SU-DHL-6 (cell line): ENCODE results near the gene TBC1D22A.

ENCODE experiments used
- H2AFZ ChIP-seq: fragments of 200-600 bp; sonication (generic); 2 replicates; pipeline ENCODE4 v1.6.1; 2014; ENCODE audit warnings: low read depth, mild to moderate bottlenecking, moderate library complexity, mixed read lengths, antibody characterized with exemption, low read length; ENCODE audit not compliant: severe bottlenecking
- H3F3A ChIP-seq: fragments of 200-600 bp; shearing (Covaris generic); 2 replicates; pipeline ENCODE4 v1.6.0; 2016; ENCODE audit warnings: antibody characterized with exemption, mild to moderate bottlenecking; ENCODE audit not compliant: insufficient read depth
- H3K27ac ChIP-seq: fragments of 200-600 bp; sonication (generic); 2 replicates; pipeline ENCODE4 v1.5.1; 2016; ENCODE audit warnings: low read depth, mild to moderate bottlenecking, low read length, moderate library complexity, mixed read lengths
- H3K27me3 ChIP-seq: fragments of 200-600 bp; sonication (generic), shearing (Covaris generic); 2 replicates; pipeline ENCODE4 v1.6.0; 2014; ENCODE audit warnings: mild to moderate bottlenecking, low read length
- H3K36me3 ChIP-seq: fragments of 200-600 bp; sonication (generic); 2 replicates; pipeline ENCODE4 v1.6.1; 2014; ENCODE audit warnings: mild to moderate bottlenecking, low read length, mixed read lengths
- H3K4me2 ChIP-seq: fragments of 300-600, 200-600 bp; shearing (Covaris generic), sonication (generic); 2 replicates; pipeline ENCODE4 v1.6.0; 2014; ENCODE audit warnings: low read length, low read depth, mild to moderate bottlenecking; ENCODE audit not compliant: poor library complexity, severe bottlenecking
- H3K4me3 ChIP-seq: fragments of 200-600 bp; sonication (generic); 2 replicates; pipeline ENCODE4 v1.5.1; 2014; ENCODE audit warnings: antibody characterized with exemption, low read length, mild to moderate bottlenecking, mixed read lengths; ENCODE audit not compliant: insufficient read depth, poor library complexity, severe bottlenecking
- H3K79me2 ChIP-seq: fragments of 200-600 bp; sonication (generic); 2 replicates; pipeline ENCODE4 v1.6.1; 2014; ENCODE audit warnings: mild to moderate bottlenecking, low read length, moderate library complexity; ENCODE audit not compliant: insufficient read depth
- H3K9ac ChIP-seq: fragments of 200-600 bp; sonication (generic); 2 replicates; pipeline ENCODE4 v1.7.0; 2014; ENCODE audit warnings: mild to moderate bottlenecking, low read length
- H3K9me2 ChIP-seq: fragments of 200-600 bp; sonication (generic); replicated peaks from 2 replicates; pipeline ENCODE4 v1.6.1; 2014; ENCODE audit warnings: low read length; ENCODE audit not compliant: insufficient read depth
- H3K9me3 ChIP-seq: fragments of 200-600 bp; sonication (generic); 2 replicates; pipeline ENCODE4 v1.6.1; 2014; ENCODE audit warnings: low read length, mixed read lengths; ENCODE audit not compliant: insufficient read depth
- H4K20me1 ChIP-seq: fragments of 200-600 bp; sonication (generic); 2 replicates; pipeline ENCODE4 v1.6.1; 2014; ENCODE audit warnings: low read depth, mild to moderate bottlenecking, antibody characterized with exemption, low read length, moderate library complexity, mixed read lengths
- EZH2phosphoT487 ChIP-seq: fragments of 200-600 bp; sonication (generic), shearing (Covaris generic); conservative IDR thresholded peaks from 2 replicates; pipeline ENCODE4 v1.6.1; 2018; ENCODE audit warnings: mild to moderate bottlenecking, antibody characterized with exemption, low read length, moderate library complexity, mixed read lengths
- TF ChIP-seq, protein P1 (sequence below): fragments of 200-600 bp; sonication (generic); IDR thresholded peaks from one replicate; pipeline ENCODE4 v1.5.1; 2017; ENCODE audit warnings: antibody characterized with exemption, mild to moderate bottlenecking, low read length, moderate library complexity; ENCODE audit not compliant: insufficient read depth, poor library complexity, severe bottlenecking

TBC1D22A gene

DNA sequence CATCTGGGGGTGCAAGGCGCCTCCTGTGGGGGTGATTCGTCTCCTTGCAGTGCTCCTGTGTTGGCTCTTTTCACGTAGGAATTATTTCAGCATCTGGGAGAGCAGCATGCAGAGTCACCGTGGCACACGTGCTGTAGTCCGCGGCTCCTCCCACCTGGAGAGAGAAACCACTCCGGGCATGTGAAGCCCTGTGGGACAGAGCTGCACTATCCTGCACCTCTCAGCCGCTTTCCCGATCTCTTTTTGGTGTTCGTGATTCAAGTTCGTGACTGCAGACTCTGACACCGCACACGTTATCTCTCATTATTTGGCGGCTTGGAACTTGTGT lies 394.6 kb downstream of the TBC1D22A start:
- Histone ChIP-seq H3K9me2 (no peaks in the 10 kb centered on the region), H4K20me1 (no peaks in the 10 kb centered on the region), H3K79me2 (no peaks in the 10 kb centered on the region)

DNA sequence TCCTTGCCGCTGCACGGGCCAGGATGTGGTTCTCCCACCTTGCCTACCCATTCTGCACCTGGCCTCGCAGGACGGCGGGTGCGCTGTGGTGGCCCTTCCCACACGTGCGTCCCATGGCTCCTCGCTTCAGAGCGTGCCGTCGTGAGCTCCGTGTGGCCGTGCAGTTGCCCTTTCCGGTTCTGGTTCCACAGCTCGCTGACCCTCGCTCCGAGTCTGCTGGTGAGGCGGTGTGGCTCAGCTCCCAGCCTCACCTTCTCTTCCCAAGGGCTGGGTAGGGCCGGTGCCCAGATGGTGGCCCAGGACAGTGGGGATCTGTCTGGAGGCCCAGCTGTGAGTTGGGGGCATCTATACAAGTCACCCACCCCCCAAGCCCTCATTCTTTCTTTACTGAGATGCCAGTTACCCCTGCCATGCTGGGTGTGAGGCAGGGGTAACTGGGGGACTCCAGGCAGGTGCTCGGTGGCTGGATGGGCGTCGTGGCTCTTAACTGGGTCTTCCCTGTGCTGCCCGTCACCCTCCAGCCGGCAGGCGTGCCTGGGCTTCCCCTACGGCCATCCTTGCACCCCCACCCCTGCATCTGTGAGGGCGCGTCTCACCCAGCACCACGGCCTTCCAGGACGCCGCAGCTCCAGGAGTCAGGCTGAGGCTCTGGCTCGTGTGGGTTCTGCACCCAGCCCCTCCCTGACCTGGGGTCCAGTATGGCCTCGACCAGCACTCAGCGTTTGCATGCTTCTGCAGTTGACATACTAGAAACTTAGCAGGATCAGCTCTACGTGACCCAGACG lies 395.2 kb downstream of the TBC1D22A start:
- no peak overlapping the region for H3K4me2 ChIP-seq
- H3K9ac ChIP-seq, result no peak overlapping the region
- no peaks in the 10 kb centered on the region for H4K20me1 ChIP-seq
- H3K36me3 ChIP-seq, result 0 out of 2 replicates have a peak, but pooled peaks cover 3% of the 10 kb centered on the region
- TF ChIP-seq, protein P1, sequence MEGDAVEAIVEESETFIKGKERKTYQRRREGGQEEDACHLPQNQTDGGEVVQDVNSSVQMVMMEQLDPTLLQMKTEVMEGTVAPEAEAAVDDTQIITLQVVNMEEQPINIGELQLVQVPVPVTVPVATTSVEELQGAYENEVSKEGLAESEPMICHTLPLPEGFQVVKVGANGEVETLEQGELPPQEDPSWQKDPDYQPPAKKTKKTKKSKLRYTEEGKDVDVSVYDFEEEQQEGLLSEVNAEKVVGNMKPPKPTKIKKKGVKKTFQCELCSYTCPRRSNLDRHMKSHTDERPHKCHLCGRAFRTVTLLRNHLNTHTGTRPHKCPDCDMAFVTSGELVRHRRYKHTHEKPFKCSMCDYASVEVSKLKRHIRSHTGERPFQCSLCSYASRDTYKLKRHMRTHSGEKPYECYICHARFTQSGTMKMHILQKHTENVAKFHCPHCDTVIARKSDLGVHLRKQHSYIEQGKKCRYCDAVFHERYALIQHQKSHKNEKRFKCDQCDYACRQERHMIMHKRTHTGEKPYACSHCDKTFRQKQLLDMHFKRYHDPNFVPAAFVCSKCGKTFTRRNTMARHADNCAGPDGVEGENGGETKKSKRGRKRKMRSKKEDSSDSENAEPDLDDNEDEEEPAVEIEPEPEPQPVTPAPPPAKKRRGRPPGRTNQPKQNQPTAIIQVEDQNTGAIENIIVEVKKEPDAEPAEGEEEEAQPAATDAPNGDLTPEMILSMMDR, result no peak
- no peak for TF ChIP-seq EZH2phosphoT487
- H3K4me3 ChIP-seq, result no peak overlapping the region
- no peaks in the 10 kb centered on the region for H3F3A ChIP-seq
- no peak overlapping the region for H2AFZ ChIP-seq
- no peaks in the 10 kb centered on the region for H3K27me3 ChIP-seq
- no peaks in the 10 kb centered on the region for H3K9me3 ChIP-seq
- H3K27ac ChIP-seq, result no peak overlapping the region
- no peaks in the 10 kb centered on the region for H3K79me2 ChIP-seq
- no peaks in the 10 kb centered on the region for H3K9me2 ChIP-seq

More for the DNA sequence above, 394.6 kb downstream of the TBC1D22A start:
- no peak overlapping the region for H3K4me2 ChIP-seq
- no peaks in the 10 kb centered on the region for H3K9me3 ChIP-seq
- no peak overlapping the region for H2AFZ ChIP-seq
- no peak for TF ChIP-seq EZH2phosphoT487
- TF ChIP-seq, protein P1, result no peak
- no peak overlapping the region for H3K27ac ChIP-seq
- no peak overlapping the region for H3K4me3 ChIP-seq
- H3K36me3 ChIP-seq, result 0 out of 2 replicates have a peak, but pooled peaks cover 3% of the 10 kb centered on the region
- no peak overlapping the region for H3K9ac ChIP-seq
- H3K27me3 ChIP-seq, result no peaks in the 10 kb centered on the region
- no peaks in the 10 kb centered on the region for H3F3A ChIP-seq

DNA sequence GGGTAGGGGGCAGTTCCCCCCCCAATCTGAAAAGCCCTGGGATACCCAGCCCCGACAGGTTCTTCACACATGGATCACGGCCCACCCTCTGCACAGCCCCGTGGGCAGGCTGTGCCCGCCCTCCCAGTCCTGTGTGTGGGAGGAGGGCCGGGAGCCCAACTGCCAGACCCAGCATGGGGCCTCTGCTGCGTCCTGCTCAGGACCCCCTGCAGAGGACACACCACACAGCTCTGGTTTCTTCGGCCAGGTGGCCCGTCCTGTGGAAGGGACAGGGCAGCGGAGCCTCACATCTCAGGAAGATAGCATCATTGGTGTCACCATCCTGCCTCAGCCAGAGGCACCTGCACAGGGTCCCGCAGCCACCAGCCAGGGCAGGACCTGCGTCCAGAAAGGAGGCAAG lies 396.0 kb downstream of the TBC1D22A start:
- Histone ChIP-seq H3K27ac (no peak overlapping the region), H3F3A (no peaks in the 10 kb centered on the region), H3K9me3 (no peaks in the 10 kb centered on the region), H3K27me3 (no peaks in the 10 kb centered on the region), H3K4me3 (no peak overlapping the region), H4K20me1 (no peaks in the 10 kb centered on the region), H3K36me3 (0 out of 2 replicates have a peak, but pooled peaks cover 3% of the 10 kb centered on the region), H3K9me2 (no peaks in the 10 kb centered on the region), H3K4me2 (no peak overlapping the region), H3K9ac (no peak overlapping the region), H2AFZ (no peak overlapping the region), H3K79me2 (no peaks in the 10 kb centered on the region)
- TF ChIP-seq EZH2phosphoT487, result no peak
- TF ChIP-seq, protein P1, result no peak
